Measurements from ENCODE around the gene LY86.

GRCh38 chr6:6587696-6588063 is 840 bp upstream of the LY86 start:
- TF ChIP-seq CHD1 (IDR thresholded peaks at IDR 0.05; ENCODE audit: low read depth, low read length) (no peak), EP300 (IDR thresholded peaks at IDR 0.05; ENCODE audit: borderline replicate concordance in 1 of 2, control insufficient read depth in 1 of 2, low read depth in 2 of 2, low read length in 2 of 2) (no peak), YY1 (IDR thresholded peaks at IDR 0.05; ENCODE audit: low read depth, low read length) (no peak), RCOR1 (conservative IDR thresholded peaks at IDR 0.05; ENCODE audit: low read depth, low read length) (no peak)

Data from GM12878 (cell line).